HepG2 (cell line): ENCODE data around the gene SBK1. TPM values are rescaled to one million over a fixed set of nuclear protein-coding genes. Genes with fewer than 3 reads are reported as not detected.
A peak's percentile ranks its signal among the peaks of the same experiment; 100 is the strongest.

Experiments
- ARNTL ChIP-seq: sonication (generic); formaldehyde crosslinking; IDR thresholded peaks from 2 replicates; pipeline ENCODE4 v1.4.0; 2020; ENCODE audit warnings: mild to moderate bottlenecking, missing genetic modification reagents
- ATF5 ChIP-seq: sonication (generic); formaldehyde crosslinking; IDR thresholded peaks from 2 replicates; pipeline ENCODE4 v1.4.0; 2020; ENCODE audit warnings: mild to moderate bottlenecking, low read depth, missing genetic modification reagents
- FOXK1 ChIP-seq: sonication (generic); formaldehyde crosslinking; IDR thresholded peaks from 2 replicates; pipeline ENCODE4 v1.4.0; 2020; ENCODE audit warnings: low read depth, missing genetic modification reagents, borderline replicate concordance
- GMEB2 ChIP-seq: IDR thresholded peaks from 2 replicates; pipeline ENCODE4 v1.6.1; 2016; ENCODE audit warnings: missing biosample characterization, missing genetic modification reagents, low read depth
- MEIS2 ChIP-seq: sonication (generic); formaldehyde crosslinking; IDR thresholded peaks from 2 replicates; pipeline ENCODE4 v1.9.0; 2021; ENCODE audit warnings: mild to moderate bottlenecking, missing genetic modification reagents
- MZF1 ChIP-seq: sonication (generic); formaldehyde crosslinking; IDR thresholded peaks from 2 replicates; pipeline ENCODE4 v1.8.1; 2023; ENCODE audit warnings: mild to moderate bottlenecking, missing genetic modification reagents, borderline replicate concordance
- PBX3 ChIP-seq: sonication (generic); formaldehyde crosslinking; IDR thresholded peaks from 2 replicates; pipeline ENCODE4 v1.8.1; 2023; ENCODE audit warnings: missing genetic modification reagents, inconsistent platforms, borderline replicate concordance
- PRPF4 ChIP-seq: fragments of 200-400 bp; formaldehyde crosslinking; IDR thresholded peaks from 2 replicates; pipeline ENCODE4 v1.6.1; 2016; ENCODE audit warnings: low read length, low read depth; ENCODE audit not compliant: poor library complexity, severe bottlenecking
- THAP7 ChIP-seq: sonication (generic); formaldehyde crosslinking; IDR thresholded peaks from 2 replicates; pipeline ENCODE4 v1.8.1; 2023; ENCODE audit warnings: mild to moderate bottlenecking, missing genetic modification reagents
- THRA ChIP-seq: sonication (generic); formaldehyde crosslinking; IDR thresholded peaks from 2 replicates; pipeline ENCODE4 v1.4.0; 2020; ENCODE audit warnings: missing genetic modification reagents, borderline replicate concordance
- THYN1 ChIP-seq: sonication (generic); formaldehyde crosslinking; IDR thresholded peaks from 2 replicates; pipeline ENCODE4 v1.8.1; 2023; ENCODE audit warnings: low read depth, mild to moderate bottlenecking, moderate library complexity, missing genetic modification reagents, borderline replicate concordance
- ZBTB2 ChIP-seq: sonication (generic); formaldehyde crosslinking; IDR thresholded peaks from 2 replicates; pipeline ENCODE4 v1.8.0; 2022; ENCODE audit warnings: low read depth, missing genetic modification reagents
- ZFAT ChIP-seq: sonication (generic); formaldehyde crosslinking; conservative IDR thresholded peaks from 2 replicates; pipeline ENCODE4 v1.8.1; 2023; ENCODE audit warnings: missing genetic modification reagents, inconsistent platforms
- ZFP36L2 ChIP-seq: sonication (generic); formaldehyde crosslinking; IDR thresholded peaks from 2 replicates; pipeline ENCODE4 v1.4.0; 2020; ENCODE audit warnings: missing genetic modification reagents
- ZNF275 ChIP-seq: sonication (generic); formaldehyde crosslinking; IDR thresholded peaks from 2 replicates; pipeline ENCODE4 v1.8.0; 2022; ENCODE audit warnings: missing genetic modification reagents, mild to moderate bottlenecking, inconsistent platforms, borderline replicate concordance
- ZNF280D ChIP-seq: sonication (generic); formaldehyde crosslinking; IDR thresholded peaks from 2 replicates; pipeline ENCODE4 v1.5.1; 2020; ENCODE audit warnings: mild to moderate bottlenecking, missing genetic modification reagents
- polyA plus RNA-seq, 8 experiments: library from polyadenylated mRNA; depleted of rRNA in 3 of 8; stranded (reverse) in 7 of 8; unstranded in 1 of 8; fragments of >200 nt; fragmentation: Illumina TruSeq in 4 of 8; extraction: Trizol in 4 of 8; gene quantifications; 2 replicates each; pipeline versions ENCODE4 v1.2.1 to v1.2.3, GENCODE V29; 2011 to 2016; ENCODE audit warnings: low read depth in 4 of 8, missing spikeins in 1 of 8, mixed read lengths in 1 of 8; ENCODE audit not compliant: insufficient read depth in 1 of 8
- total RNA-seq, 5 experiments: library from RNA; depleted of rRNA; stranded (reverse); fragments of >200 nt; fragmentation: Illumina TruSeq; extraction: Trizol; gene quantifications; 2 replicates each; pipeline ENCODE4 v1.2.3, GENCODE V29; 2016; ENCODE audit warnings: low read depth in 1 of 5

SBK1 gene
- total and polyA plus RNA-seq, 2 of the 13 experiments (the other 11 are each of a cell fraction or from before 2014, with no cell fraction given) = 0.15 to 0.17 TPM

- no peak for TF ChIP-seq PRPF4
- TF ChIP-seq ZNF275 = no peak
- TF ChIP-seq MZF1 (CRISPR knock-in tag) = 0 out of 2 replicates have a peak, but pooled peaks have one; percentile 69
- TF ChIP-seq ZBTB2 (CRISPR knock-in tag) = peak; percentile 75; the same call in 1 of the 2 replicates
- peak; percentile 68 for TF ChIP-seq ARNTL (CRISPR knock-in tag)
- TF ChIP-seq THRA (CRISPR knock-in tag) = peak; percentile 91
- TF ChIP-seq FOXK1 (CRISPR knock-in tag) = peak; percentile 92; the same call in 1 of the 2 replicates
- TF ChIP-seq ATF5 = peak; percentile 89; the same call in 1 of the 2 replicates
- peak; percentile 99 for TF ChIP-seq ZFP36L2 (CRISPR knock-in tag)
- peak; percentile 93 for TF ChIP-seq PBX3
- TF ChIP-seq ZFAT (CRISPR knock-in tag) = peak; percentile 41; the same call in 1 of the 2 replicates
- TF ChIP-seq THAP7 (CRISPR knock-in tag) = peak; percentile 77; the same call in 1 of the 2 replicates
- TF ChIP-seq ZNF280D (CRISPR knock-in tag) = peak; percentile 50; the same call in 1 of the 2 replicates
- no peak for TF ChIP-seq GMEB2 (CRISPR knock-in tag)
- TF ChIP-seq MEIS2 (CRISPR knock-in tag) = peak; percentile 95
- TF ChIP-seq THYN1 = no peak
Measured at GRCh38 chr16:28304214-28304613, 11.9 kb downstream of the SBK1 start (continued).
